Uterus (tissue), 4 donors: ENCODE measurements around the gene RBM25. TPM values are rescaled to one million over a fixed set of nuclear protein-coding genes. Genes with fewer than 3 reads are reported as not detected.

Experiments used
- DNase-seq, 2 donors: peaks; one replicate each; pipeline ENCODE4 v3.0.0-alpha.2; 2019 to 2020
- H3K27ac ChIP-seq, 2 donors: fragments of 200-600 bp; sonication (generic); 1 replicate in 1 of 2; 2 replicates in 1 of 2; pipeline ENCODE4 v1.5.1; 2016 to 2018
- H3K27me3 ChIP-seq, 2 donors: fragments of 200-600 bp; sonication (generic); one replicate each; pipeline ENCODE4 v1.5.1; 2018 to 2019; ENCODE audit warnings: control low read depth in 1 of 2
- H3K36me3 ChIP-seq, 2 donors: fragments of 200-600 bp; sonication (generic); one replicate each; pipeline ENCODE4 v1.5.1; 2019; ENCODE audit warnings: control low read depth in 1 of 2
- H3K4me1 ChIP-seq, 2 donors: fragments of 200-600 bp; sonication (generic); one replicate each; pipeline ENCODE4 v1.5.1; 2018 to 2019; ENCODE audit warnings: control low read depth in 1 of 2
- H3K4me3 ChIP-seq, 2 donors: fragments of 200-600 bp; sonication (generic); 1 replicate in 1 of 2; 2 replicates in 1 of 2; pipeline ENCODE4 v1.5.1; 2018 to 2019; ENCODE audit warnings: mild to moderate bottlenecking in 1 of 2
- H3K9me3 ChIP-seq, 2 donors: fragments of 200-600 bp; sonication (generic); one replicate each; pipeline ENCODE4 v1.5.1; 2019; ENCODE audit warnings: control low read depth in 1 of 2
- CTCF ChIP-seq, 4 experiments: fragments of 200-600 bp in 2 of 4; fragments of 450-650 bp in 2 of 4; sonication (generic) in 2 of 4; IDR thresholded peaks; one replicate each; pipeline ENCODE4 v1.5.1; 2016 to 2019; ENCODE audit warnings: antibody characterized with exemption in 4 of 4, mild to moderate bottlenecking in 2 of 4, moderate library complexity in 1 of 4
- POLR2A ChIP-seq, 2 donors: fragments of 450-650 bp; IDR thresholded peaks; one replicate each; pipeline ENCODE4 v1.6.1; 2016; ENCODE audit warnings: antibody characterized with exemption in 2 of 2, mild to moderate bottlenecking in 1 of 2, moderate library complexity in 1 of 2
- intact Hi-C: fragments of 100-400 bp; cut with DNase I; formaldehyde crosslinking; loops from one replicate; pipeline ENCODE4 v1.15.1; 2023; ENCODE audit warnings: low total_unique reads
- total RNA-seq, 4 donors: library from RNA; depleted of rRNA in 3 of 4; stranded (reverse); fragments of >200 nt in 3 of 4; gene quantifications; one replicate each; pipeline versions ENCODE4 v1.1.0 to v1.2.4, GENCODE V29; 2014 to 2023
- donor health status: DM: yes; HTN: yes; CAD: no.

Gene RBM25
- total RNA-seq, 4 donors from 2014 or later: 26.2 to 96.1 (median 61.4) TPM

GRCh38 chr14:73105050-73105449, 46.7 kb downstream of the RBM25 start:
- TF ChIP-seq CTCF (IDR thresholded peaks at IDR 0.05): no peak
- TF ChIP-seq POLR2A (IDR thresholded peaks at IDR 0.05): no peak
- DNase-seq: no peak
- Histone ChIP-seq H3K27ac (no peak overlapping the region), H3K36me3 (no peaks in the 10 kb centered on the region), H3K9me3 (no peaks in the 10 kb centered on the region), H3K4me1 (no peaks in the 10 kb centered on the region), H3K27me3 (no peaks in the 10 kb centered on the region), H3K4me3 (no peak overlapping the region)
- intact Hi-C loops: no loop called here

GRCh38 chr14:73105727-73106126, 47.4 kb downstream of the RBM25 start:
- H3K9me3 ChIP-seq: no peaks in the 10 kb centered on the region
- TF ChIP-seq CTCF (IDR thresholded peaks at IDR 0.05) (no peak), POLR2A (IDR thresholded peaks at IDR 0.05) (no peak)
- H3K27me3 ChIP-seq: no peaks in the 10 kb centered on the region
- no peaks in the 10 kb centered on the region for H3K4me1 ChIP-seq
- no peaks in the 10 kb centered on the region for H3K36me3 ChIP-seq
- H3K4me3 ChIP-seq: no peak overlapping the region
- DNase-seq: no peak
- intact Hi-C loops: no loop called here
- no peak overlapping the region for H3K27ac ChIP-seq

- TF ChIP-seq POLR2A (IDR thresholded peaks at IDR 0.05) (no peak), CTCF (IDR thresholded peaks at IDR 0.05) (no peak)
Observed at GRCh38 chr14:73116079-73116665, 57.8 kb downstream of the RBM25 start.

GRCh38 chr14:73124180-73124894, 66.0 kb downstream of the RBM25 start:
- no peaks in the 10 kb centered on the region for H3K9me3 ChIP-seq
- no peaks in the 10 kb centered on the region for H3K4me1 ChIP-seq
- no peak overlapping the region for H3K4me3 ChIP-seq
- H3K36me3 ChIP-seq: no peaks in the 10 kb centered on the region
- intact Hi-C loops: no loop called here
- no peak overlapping the region for H3K27ac ChIP-seq
- TF ChIP-seq POLR2A (IDR thresholded peaks at IDR 0.05): no peak
- no peak for TF ChIP-seq CTCF (IDR thresholded peaks at IDR 0.05)
- DNase-seq: no peak
- no peaks in the 10 kb centered on the region for H3K27me3 ChIP-seq

More at GRCh38 chr14:73116079-73116665, 57.8 kb downstream of the RBM25 start:
- DNase-seq: no peak
- intact Hi-C loops: no loop called here
- no peak overlapping the region for H3K4me3 ChIP-seq
- no peaks in the 10 kb centered on the region for H3K36me3 ChIP-seq
- H3K27me3 ChIP-seq: no peaks in the 10 kb centered on the region
- no peaks in the 10 kb centered on the region for H3K4me1 ChIP-seq
- no peak overlapping the region for H3K27ac ChIP-seq
- H3K9me3 ChIP-seq: no peaks in the 10 kb centered on the region

GRCh38 chr14:73125169-73125588, 66.8 kb downstream of the RBM25 start:
- Histone ChIP-seq H3K36me3 (no peaks in the 10 kb centered on the region), H3K4me1 (no peaks in the 10 kb centered on the region), H3K27ac (no peak overlapping the region), H3K27me3 (no peaks in the 10 kb centered on the region), H3K9me3 (no peaks in the 10 kb centered on the region), H3K4me3 (no peak overlapping the region)
- no peak for DNase-seq
- intact Hi-C loops: no loop called here
- TF ChIP-seq POLR2A (IDR thresholded peaks at IDR 0.05): no peak
